Activated CD8-positive, alpha-beta memory T cell treated with anti-CD3 and anti-CD28 coated beads, Interleukin-2, amount 50 U/mL, for 4 hours (primary cell): ENCODE data around the gene ITGB3.

ENCODE experiments used
- DNase-seq: peaks from one replicate; pipeline ENCODE4 v3.0.0-alpha.2; 2020

ITGB3 gene

GRCh38 chr17:47278561-47278960 is 24.9 kb downstream of the ITGB3 start:
- no peak for DNase-seq

GRCh38 chr17:47279062-47279801 is 25.6 kb downstream of the ITGB3 start:
- no peak for DNase-seq

- DNase-seq, result no peak
These were observed 26.6 kb downstream of the ITGB3 start for GRCh38 chr17:47280072-47280811.

GRCh38 chr17:47281216-47281615 is 27.6 kb downstream of the ITGB3 start:
- no peak for DNase-seq

GRCh38 chr17:47285003-47285402 is 31.4 kb downstream of the ITGB3 start:
- no peak for DNase-seq

GRCh38 chr17:47286198-47286914 is 32.7 kb downstream of the ITGB3 start:
- DNase-seq, result no peak

GRCh38 chr17:47287068-47287467 is 33.4 kb downstream of the ITGB3 start:
- no peak for DNase-seq

GRCh38 chr17:47287639-47288038 is 34.0 kb downstream of the ITGB3 start:
- no peak for DNase-seq

GRCh38 chr17:47288531-47289116 is 35.0 kb downstream of the ITGB3 start:
- no peak for DNase-seq

- DNase-seq, result no peak
These were observed 35.7 kb downstream of the ITGB3 start for GRCh38 chr17:47289302-47289701.

- no peak for DNase-seq
These were observed 37.2 kb downstream of the ITGB3 start for GRCh38 chr17:47290870-47291241.

GRCh38 chr17:47291242-47291873 is 37.7 kb downstream of the ITGB3 start:
- DNase-seq, result no peak

- no peak for DNase-seq
These were observed 38.6 kb downstream of the ITGB3 start for GRCh38 chr17:47292206-47292605.

- no peak for DNase-seq
These were observed 41.6 kb downstream of the ITGB3 start for GRCh38 chr17:47295037-47295873.

- DNase-seq, result no peak
These were observed 42.2 kb downstream of the ITGB3 start for GRCh38 chr17:47295874-47296255.

- no peak for DNase-seq
These were observed 44.2 kb downstream of the ITGB3 start for GRCh38 chr17:47297661-47298400.

- DNase-seq, result no peak
These were observed 45.1 kb downstream of the ITGB3 start for GRCh38 chr17:47298712-47299111.

GRCh38 chr17:47299239-47299910 is 45.7 kb downstream of the ITGB3 start:
- no peak for DNase-seq

- no peak for DNase-seq
These were observed 47.1 kb downstream of the ITGB3 start for GRCh38 chr17:47300718-47301117.

GRCh38 chr17:47301161-47301560 is 47.5 kb downstream of the ITGB3 start:
- no peak for DNase-seq

GRCh38 chr17:47301831-47302230 is 48.2 kb downstream of the ITGB3 start:
- DNase-seq, result no peak
